H1 (cell line): ENCODE measurements around the gene WSCD1. TPM values are rescaled to one million over a fixed set of nuclear protein-coding genes. Genes with fewer than 3 reads are reported as not detected.

ENCODE experiments used
- CTCF ChIA-PET: fragments of 300-600 bp; sonication (Branson Sonifier 250); formaldehyde crosslinking; loops from one replicate; lab custom pipeline; 2021; ENCODE audit not compliant: partially characterized antibody; lab: Charles Lee
- POLR2A ChIA-PET: fragments of 300-600 bp; sonication (Branson Sonifier 250); formaldehyde crosslinking; loops from one replicate; lab custom pipeline; 2021; ENCODE audit warnings: inconsistent platforms; ENCODE audit not compliant: partially characterized antibody; lab: Charles Lee
- DNase-seq, 2 experiments: peaks; one replicate each; pipeline versions ENCODE4 v3.0.0 to v3.0.0-alpha.2; 2010 to 2022; ENCODE audit warnings: low spot score in 2 of 2, low read depth in 1 of 2, mixed read lengths in 1 of 2
- FAIRE-seq: peaks from 2 replicates; lab custom pipeline; 2011; peaks lifted over from hg19 to GRCh38; lab: Jason Lieb, UNC
- H2AFZ ChIP-seq: 2 replicates; pipeline ENCODE4 v1.8.1; 2012; ENCODE audit warnings: low read length, inconsistent platforms
- H2AK5ac ChIP-seq: 2 replicates; pipeline ENCODE4 v1.6.1; 2013; ENCODE audit warnings: low read depth, low read length
- H2BK120ac ChIP-seq: replicated peaks from 2 replicates; pipeline ENCODE3; 2013; ENCODE audit warnings: low read depth, low read length, inconsistent platforms
- H2BK12ac ChIP-seq: 2 replicates; pipeline ENCODE4 v1.6.1; 2013; ENCODE audit warnings: low read depth, low read length
- H2BK15ac ChIP-seq: 2 replicates; pipeline ENCODE4 v1.6.1; 2013; ENCODE audit warnings: low read length
- H2BK20ac ChIP-seq: 2 replicates; pipeline ENCODE4 v1.6.1; 2013; ENCODE audit warnings: low read length
- H2BK5ac ChIP-seq: 2 replicates; pipeline ENCODE4 v1.6.1; 2013; ENCODE audit warnings: low read depth, low read length
- H3K14ac ChIP-seq: 2 replicates; pipeline ENCODE4 v1.6.1; 2013; ENCODE audit warnings: inconsistent platforms; ENCODE audit not compliant: insufficient read length
- H3K18ac ChIP-seq: 2 replicates; pipeline ENCODE4 v1.6.1; 2013; ENCODE audit warnings: low read length; ENCODE audit errors: extremely low read depth
- H3K23ac ChIP-seq: 2 replicates; pipeline ENCODE4 v1.6.1; 2013; ENCODE audit warnings: inconsistent platforms; ENCODE audit not compliant: insufficient read length
- H3K23me2 ChIP-seq: 2 replicates; pipeline ENCODE4 v1.6.1; 2013; ENCODE audit warnings: low read depth, low read length
- H3K27ac ChIP-seq: 2 replicates; pipeline ENCODE4 v1.6.1; 2011; ENCODE audit warnings: low read depth, low read length, inconsistent platforms
- H3K27me3 ChIP-seq, 4 experiments: replicated peaks in 1 of 4; 1 replicate in 1 of 4; 2 replicates in 3 of 4; pipeline versions ENCODE4 v1.6.1 to v1.8.1; 2011 to 2013; ENCODE audit warnings: low read length in 3 of 4, mild to moderate bottlenecking in 3 of 4, inconsistent platforms in 2 of 4, mixed read lengths in 2 of 4, moderate library complexity in 1 of 4; ENCODE audit not compliant: control insufficient read depth in 3 of 4, insufficient read depth in 3 of 4; ENCODE audit errors: extremely low read depth in 1 of 4
- H3K36me3 ChIP-seq, 4 experiments: 2 replicates each; pipeline versions ENCODE4 v1.6.1 to v1.8.1; 2011 to 2013; ENCODE audit warnings: mild to moderate bottlenecking in 4 of 4, low read length in 3 of 4, moderate library complexity in 2 of 4, control low read depth in 1 of 4, inconsistent platforms in 1 of 4; ENCODE audit not compliant: insufficient read depth in 4 of 4, control insufficient read depth in 2 of 4
- H3K4ac ChIP-seq: replicated peaks from 2 replicates; pipeline ENCODE3; 2013; ENCODE audit warnings: low read length, low read depth, mixed read lengths, inconsistent platforms; ENCODE audit not compliant: insufficient read length
- H3K4me1 ChIP-seq, 4 experiments: replicated peaks in 1 of 4; 1 replicate in 1 of 4; 2 replicates in 3 of 4; pipeline versions ENCODE4 v1.6.1 to v1.8.1; 2011 to 2013; ENCODE audit warnings: low read length in 3 of 4, inconsistent platforms in 2 of 4, mixed read lengths in 1 of 4; ENCODE audit not compliant: insufficient read depth in 4 of 4, control insufficient read depth in 3 of 4
- H3K4me2 ChIP-seq, 2 experiments: 2 replicates each; pipeline versions ENCODE4 v1.6.1 to v1.8.1; 2011 to 2013; ENCODE audit warnings: low read depth in 2 of 2, low read length in 2 of 2, control low read depth in 1 of 2, inconsistent platforms in 1 of 2, mild to moderate bottlenecking in 1 of 2; ENCODE audit not compliant: insufficient read depth in 1 of 2
- H3K4me3 ChIP-seq, 4 experiments: fragments of 200-600, 300-600 bp in 1 of 4; sonication (generic), shearing (Covaris generic), sonication (Bioruptor Twin) in 1 of 4; 2 replicates each; pipeline versions ENCODE4 v1.5.1 to v1.8.1; 2011 to 2016; ENCODE audit warnings: low read length in 4 of 4, low read depth in 3 of 4, control low read depth in 2 of 4, inconsistent platforms in 2 of 4, mild to moderate bottlenecking in 2 of 4, mixed read lengths in 1 of 4, moderate library complexity in 1 of 4; ENCODE audit not compliant: insufficient read depth in 2 of 4; ENCODE audit errors: extremely low read depth in 1 of 4
- H3K56ac ChIP-seq: replicated peaks from 2 replicates; pipeline ENCODE3; 2013; ENCODE audit warnings: low read depth, mild to moderate bottlenecking, mixed read lengths, low read length, inconsistent platforms; ENCODE audit not compliant: insufficient read length
- H3K79me1 ChIP-seq: 2 replicates; pipeline ENCODE4 v1.6.1; 2013; ENCODE audit warnings: low read depth, low read length, control low read depth
- H3K79me2 ChIP-seq, 2 experiments: 2 replicates each; pipeline versions ENCODE4 v1.6.1 to v1.8.1; 2012 to 2013; ENCODE audit warnings: low read length in 2 of 2, mild to moderate bottlenecking in 2 of 2, inconsistent platforms in 1 of 2; ENCODE audit not compliant: insufficient read depth in 2 of 2, control insufficient read depth in 1 of 2
- H3K9ac ChIP-seq, 4 experiments: replicated peaks in 1 of 4; 1 replicate in 1 of 4; 2 replicates in 3 of 4; pipeline versions ENCODE4 v1.6.1 to v1.8.1; 2011 to 2013; ENCODE audit warnings: low read depth in 3 of 4, low read length in 3 of 4, control low read depth in 2 of 4, mild to moderate bottlenecking in 2 of 4, moderate library complexity in 2 of 4, inconsistent platforms in 1 of 4; ENCODE audit errors: extremely low read depth in 1 of 4
- H3K9me3 ChIP-seq, 2 experiments: 2 replicates each; pipeline versions ENCODE4 v1.6.1 to v1.8.1; 2012 to 2013; ENCODE audit warnings: mild to moderate bottlenecking in 2 of 2, moderate library complexity in 2 of 2, control low read depth in 1 of 2, inconsistent platforms in 1 of 2, low read depth in 1 of 2, low read length in 1 of 2, mixed read lengths in 1 of 2; ENCODE audit not compliant: insufficient read depth in 2 of 2
- H4K20me1 ChIP-seq, 2 experiments: replicated peaks in 1 of 2; 2 replicates each; pipeline versions ENCODE3 to v1.8.1; 2011 to 2013; ENCODE audit warnings: inconsistent platforms in 2 of 2, low read length in 2 of 2, mild to moderate bottlenecking in 1 of 2; ENCODE audit not compliant: insufficient read depth in 2 of 2, control insufficient read depth in 1 of 2
- H4K5ac ChIP-seq: 2 replicates; pipeline ENCODE4 v1.6.1; 2013; ENCODE audit warnings: low read length, low read depth, mixed read lengths, inconsistent platforms; ENCODE audit not compliant: insufficient read length
- H4K8ac ChIP-seq: 2 replicates; pipeline ENCODE4 v1.8.0; 2013; ENCODE audit warnings: mild to moderate bottlenecking, moderate library complexity, low read length, inconsistent platforms; ENCODE audit not compliant: insufficient read depth; ENCODE audit errors: extremely low read depth
- H4K91ac ChIP-seq: replicated peaks from 2 replicates; pipeline ENCODE3; 2013; ENCODE audit warnings: low read length, mixed read lengths, inconsistent platforms; ENCODE audit not compliant: insufficient read length
- GABPA ChIP-seq: IDR thresholded peaks from 2 replicates; pipeline ENCODE4 v1.6.1; 2011; ENCODE audit warnings: mild to moderate bottlenecking, low read length, moderate library complexity, borderline replicate concordance; ENCODE audit not compliant: insufficient read depth
- KDM4A ChIP-seq: IDR thresholded peaks from one replicate; pipeline ENCODE4 v1.7.1; 2012; ENCODE audit warnings: low read depth, mild to moderate bottlenecking, moderate library complexity, low read length, inconsistent platforms; ENCODE audit not compliant: severe bottlenecking
- PHF8 ChIP-seq: fragments of 200-600 bp; sonication (generic); conservative IDR thresholded peaks from 2 replicates; pipeline ENCODE4 v1.7.1; 2012; ENCODE audit warnings: low read depth, mild to moderate bottlenecking, inconsistent platforms, low read length, moderate library complexity
- POU5F1 ChIP-seq: IDR thresholded peaks from 2 replicates; pipeline ENCODE4 v1.6.1; 2011; ENCODE audit warnings: low read depth, mild to moderate bottlenecking, low read length, moderate library complexity
- SAP30 ChIP-seq: fragments of 300-600 bp; sonication (generic); IDR thresholded peaks from 2 replicates; pipeline ENCODE4 v1.7.1; 2012; ENCODE audit warnings: low read length, moderate library complexity, mild to moderate bottlenecking, inconsistent platforms; ENCODE audit not compliant: insufficient read depth, insufficient replicate concordance
- SRF ChIP-seq: IDR thresholded peaks from 2 replicates; pipeline ENCODE4 v1.6.1; 2011; ENCODE audit warnings: mild to moderate bottlenecking, low read depth, low read length, moderate library complexity
- WGBS, 2 experiments: shearing (Covaris generic) in 1 of 2; methylation state at CpG; one replicate each; pipeline versions ENCODE4 v1.1.6 to v1.1.7; 2013 to 2015; ENCODE audit warnings: low lambda C conversion rate in 2 of 2, mixed read lengths in 2 of 2, inconsistent platforms in 1 of 2, low coverage in 1 of 2, missing lambda C conversion rate in 1 of 2; ENCODE audit not compliant: insufficient replicate concordance in 2 of 2, insufficient coverage in 1 of 2, insufficient read length in 1 of 2; ENCODE audit errors: extremely low coverage in 1 of 2, missing lambda C conversion rate in 1 of 2; 5-methylcytosine and 5-hydroxymethylcytosine counted together
- polyA plus RNA-seq, 7 experiments: library from polyadenylated mRNA; depleted of rRNA in 3 of 7; stranded (reverse) in 5 of 7; unstranded in 2 of 7; fragments of >200 nt in 5 of 7; fragments of 200-250 nt in 2 of 7; gene quantifications; 1 replicate in 5 of 7; 2 replicates in 1 of 7; 4 replicates in 1 of 7; pipeline versions ENCODE4 v1.2.1 to v1.2.3, GENCODE V29; 2011 to 2013; ENCODE audit warnings: missing spikeins in 2 of 7, mixed read lengths in 2 of 7
- total RNA-seq: library from RNA; stranded (reverse); fragmentation: NEBNext Ultra II Directional; extraction: Animal tissue kit (Norgen Biotek cat#: 25700); gene quantifications from 2 replicates; pipeline ENCODE4 v1.2.1, GENCODE V29; 2021

Gene WSCD1
- total and polyA plus RNA-seq, 2 of the 8 experiments (the other 6 are each of a cell fraction or from before 2014, with no cell fraction given), result 21.9 to 39.0 TPM

- no peak for FAIRE-seq
These were observed 22.2 kb downstream of the WSCD1 start for GRCh38 chr17:6092182-6092902.

More at GRCh38 chr17:6092182-6092902, 22.2 kb downstream of the WSCD1 start:
- no peak overlapping the region for H3K56ac ChIP-seq
- no peak overlapping the region for H4K8ac ChIP-seq
- no peak overlapping the region for H3K4ac ChIP-seq
- H2BK12ac ChIP-seq, result no peak overlapping the region
- H3K79me1 ChIP-seq, result no peaks in the 10 kb centered on the region
- no peak overlapping the region for H3K4me2 ChIP-seq
- H3K4me1 ChIP-seq, result peaks cover 0 to 2% (median 0%) of the 10 kb centered on the region in 4 experiments; a peak in 1 of 7 replicates
- no peak overlapping the region for H2AK5ac ChIP-seq
- ChIA-PET CTCF (interaction anchor here (0.6 to 0.7 kb wide), 2 partner anchors 20 to 139 kb away, joined by 3 to 5 read pairs; no protein-coding TSS in a partner anchor), POLR2A (no interaction called here)
- no peaks in the 10 kb centered on the region for H4K20me1 ChIP-seq
- H4K5ac ChIP-seq, result no peak overlapping the region
- no peak overlapping the region for H2BK120ac ChIP-seq
- no peak overlapping the region for H2BK15ac ChIP-seq
- no peak overlapping the region for H3K14ac ChIP-seq
- H4K91ac ChIP-seq, result no peak overlapping the region
- no peak overlapping the region for H2AFZ ChIP-seq
- TF ChIP-seq KDM4A (no peak), SRF (no peak), GABPA (no peak), SAP30 (no peak), POU5F1 (no peak), PHF8 (no peak)
- no peak overlapping the region for H3K4me3 ChIP-seq
- no peak overlapping the region for H3K9ac ChIP-seq
- no peak overlapping the region for H3K23ac ChIP-seq
- no peaks in the 10 kb centered on the region for H3K9me3 ChIP-seq
- no peaks in the 10 kb centered on the region for H3K79me2 ChIP-seq
- 94% methylated on average over 14 of the region's 14 CpGs; no CpG with 5 or more reads in 1 of the 2 experiments for WGBS, 2 experiments
- H3K27ac ChIP-seq, result no peak overlapping the region
- H3K18ac ChIP-seq, result no peak overlapping the region
- H3K27me3 ChIP-seq, result no peaks in the 10 kb centered on the region
- no peak for DNase-seq
- peaks cover 0 to 12% (median 4%) of the 10 kb centered on the region in 4 experiments; a peak in 6 of 8 replicates for H3K36me3 ChIP-seq
- H3K23me2 ChIP-seq, result no peaks in the 10 kb centered on the region; the same call in 1 of the 2 replicates
- H2BK20ac ChIP-seq, result no peak overlapping the region
- H2BK5ac ChIP-seq, result no peak overlapping the region
